HEK293 (cell line): ENCODE results near the gene CLK2.

Experiments
- BCL11A ChIP-seq: fragments of 450-650 bp; formaldehyde crosslinking; IDR thresholded peaks from 2 replicates; pipeline ENCODE4 v1.5.1; 2016; ENCODE audit warnings: low read depth, missing biosample characterization, missing genetic modification characterization
- BCL11B ChIP-seq: fragments of 450-650 bp; formaldehyde crosslinking; IDR thresholded peaks from 2 replicates; pipeline ENCODE4 v1.5.1; 2016; ENCODE audit warnings: low read depth, missing biosample characterization, missing genetic modification characterization
- FEZF1 ChIP-seq: fragments of 450-650 bp; formaldehyde crosslinking; IDR thresholded peaks from 2 replicates; pipeline ENCODE4 v1.5.1; 2016; ENCODE audit warnings: missing biosample characterization, missing genetic modification characterization
- GLIS2 ChIP-seq: fragments of 450-650 bp; formaldehyde crosslinking; IDR thresholded peaks from 2 replicates; pipeline ENCODE4 v1.5.1; 2016; ENCODE audit warnings: missing biosample characterization, missing genetic modification characterization
- KLF1 ChIP-seq: fragments of 450-650 bp; formaldehyde crosslinking; IDR thresholded peaks from 2 replicates; pipeline ENCODE4 v1.5.1; 2016; ENCODE audit warnings: missing biosample characterization, missing genetic modification characterization
- KLF10 ChIP-seq: fragments of 450-650 bp; IDR thresholded peaks from 2 replicates; pipeline ENCODE4 v1.5.1; 2018; ENCODE audit warnings: missing biosample characterization, mild to moderate bottlenecking, missing genetic modification characterization
- KLF9 ChIP-seq: fragments of 450-650 bp; formaldehyde crosslinking; IDR thresholded peaks from 2 replicates; pipeline ENCODE4 v1.5.1; 2016; ENCODE audit warnings: missing biosample characterization, missing genetic modification characterization, low read depth
- MEIS1 ChIP-seq: sonication (generic); formaldehyde crosslinking; IDR thresholded peaks from 2 replicates; pipeline ENCODE4 v1.8.1; 2022; ENCODE audit warnings: missing genetic modification reagents, mild to moderate bottlenecking, borderline replicate concordance
- SCRT2 ChIP-seq: fragments of 450-650 bp; formaldehyde crosslinking; IDR thresholded peaks from 2 replicates; pipeline ENCODE4 v1.5.1; 2016; ENCODE audit warnings: missing biosample characterization, missing genetic modification characterization
- SETDB1 ChIP-seq: IDR thresholded peaks from one replicate; pipeline ENCODE4 v1.6.1; 2017; ENCODE audit warnings: mild to moderate bottlenecking, low read length, moderate library complexity, mixed read lengths; ENCODE audit not compliant: insufficient read length
- WT1 ChIP-seq: fragments of 450-650 bp; formaldehyde crosslinking; IDR thresholded peaks from 2 replicates; pipeline ENCODE4 v1.5.1; 2016; ENCODE audit warnings: missing biosample characterization, missing genetic modification characterization
- ZBTB8A ChIP-seq: fragments of 450-650 bp; formaldehyde crosslinking; IDR thresholded peaks from 2 replicates; pipeline ENCODE4 v1.5.1; 2016; ENCODE audit warnings: missing biosample characterization, missing genetic modification characterization
- ZIC2 ChIP-seq: fragments of 450-650 bp; formaldehyde crosslinking; IDR thresholded peaks from 2 replicates; pipeline ENCODE4 v1.5.1; 2016; ENCODE audit warnings: missing biosample characterization, missing genetic modification characterization
- ZNF132 ChIP-seq: fragments of 450-650 bp; formaldehyde crosslinking; IDR thresholded peaks from 2 replicates; pipeline ENCODE4 v1.5.1; 2017; ENCODE audit warnings: missing biosample characterization, missing genetic modification characterization, borderline replicate concordance
- ZNF169 ChIP-seq: fragments of 450-650 bp; formaldehyde crosslinking; IDR thresholded peaks from 2 replicates; pipeline ENCODE4 v1.5.1; 2016; ENCODE audit warnings: missing biosample characterization, missing genetic modification characterization
- ZNF214 ChIP-seq: fragments of 450-650 bp; formaldehyde crosslinking; IDR thresholded peaks from 2 replicates; pipeline ENCODE4 v1.5.1; 2017; ENCODE audit warnings: missing biosample characterization, mild to moderate bottlenecking, missing genetic modification characterization, borderline replicate concordance
- ZNF239 ChIP-seq: fragments of 450-650 bp; formaldehyde crosslinking; IDR thresholded peaks from 2 replicates; pipeline ENCODE4 v1.5.1; 2016; ENCODE audit warnings: missing biosample characterization, missing genetic modification characterization
- ZNF24 ChIP-seq: fragments of 450-650 bp; formaldehyde crosslinking; IDR thresholded peaks from 2 replicates; pipeline ENCODE4 v1.5.1; 2016; ENCODE audit warnings: missing biosample characterization, missing genetic modification characterization
- ZNF354C ChIP-seq: fragments of 450-650 bp; formaldehyde crosslinking; IDR thresholded peaks from 2 replicates; pipeline ENCODE4 v1.5.1; 2016; ENCODE audit warnings: missing biosample characterization, missing genetic modification characterization, low read depth, borderline replicate concordance
- ZNF530 ChIP-seq: fragments of 450-650 bp; formaldehyde crosslinking; IDR thresholded peaks from 2 replicates; pipeline ENCODE4 v1.5.1; 2016; ENCODE audit warnings: low read depth, missing biosample characterization, missing genetic modification characterization
- ZNF561 ChIP-seq: fragments of 450-650 bp; IDR thresholded peaks from 2 replicates; pipeline ENCODE4 v1.5.1; 2018; ENCODE audit warnings: missing biosample characterization, missing genetic modification characterization, borderline replicate concordance
- ZNF654 ChIP-seq: fragments of 450-650 bp; formaldehyde crosslinking; IDR thresholded peaks from 2 replicates; pipeline ENCODE4 v1.5.1; 2016; ENCODE audit warnings: low read depth, missing biosample characterization, missing genetic modification characterization
- ZNF670 ChIP-seq: fragments of 450-650 bp; formaldehyde crosslinking; IDR thresholded peaks from 2 replicates; pipeline ENCODE4 v1.5.1; 2016; ENCODE audit warnings: missing biosample characterization, missing genetic modification characterization, low read depth
- ZNF707 ChIP-seq: fragments of 450-650 bp; formaldehyde crosslinking; IDR thresholded peaks from 2 replicates; pipeline ENCODE4 v1.5.1; 2016; ENCODE audit warnings: missing biosample characterization, missing genetic modification characterization
- ZNF843 ChIP-seq: fragments of 450-650 bp; formaldehyde crosslinking; IDR thresholded peaks from 2 replicates; pipeline ENCODE4 v1.5.1; 2016; ENCODE audit warnings: missing biosample characterization, missing genetic modification characterization
- ZSCAN30 ChIP-seq: fragments of 450-650 bp; IDR thresholded peaks from 2 replicates; pipeline ENCODE4 v1.5.1; 2018; ENCODE audit warnings: missing biosample characterization, mild to moderate bottlenecking, missing genetic modification characterization, moderate library complexity
- ZXDB ChIP-seq: fragments of 450-650 bp; formaldehyde crosslinking; IDR thresholded peaks from 2 replicates; pipeline ENCODE4 v1.5.1; 2016; ENCODE audit warnings: missing biosample characterization, missing genetic modification characterization
- TF ChIP-seq, protein P1 (sequence below): fragments of 450-650 bp; formaldehyde crosslinking; IDR thresholded peaks from 2 replicates; pipeline ENCODE4 v1.5.1; 2016; ENCODE audit warnings: missing biosample characterization, missing genetic modification characterization
- TF ChIP-seq, protein P2 (sequence below): fragments of 450-650 bp; formaldehyde crosslinking; optimal IDR thresholded peaks from 2 replicates; pipeline ENCODE3; 2016; ENCODE audit warnings: missing biosample characterization, mild to moderate bottlenecking, missing genetic modification characterization
- TF ChIP-seq, protein P3 (sequence below): fragments of 450-650 bp; formaldehyde crosslinking; IDR thresholded peaks from 2 replicates; pipeline ENCODE4 v1.5.0; 2017; ENCODE audit warnings: missing biosample characterization, missing genetic modification characterization, borderline replicate concordance
- TF ChIP-seq, protein P4 (sequence below): fragments of 450-650 bp; formaldehyde crosslinking; IDR thresholded peaks from 2 replicates; pipeline ENCODE4 v1.5.1; 2017; ENCODE audit warnings: missing biosample characterization, mild to moderate bottlenecking, missing genetic modification characterization, moderate library complexity
- TF ChIP-seq, protein P5 (sequence below): fragments of 450-650 bp; formaldehyde crosslinking; IDR thresholded peaks from 2 replicates; pipeline ENCODE4 v1.5.1; 2017; ENCODE audit warnings: missing biosample characterization, missing genetic modification characterization

The CLK2 gene

DNA sequence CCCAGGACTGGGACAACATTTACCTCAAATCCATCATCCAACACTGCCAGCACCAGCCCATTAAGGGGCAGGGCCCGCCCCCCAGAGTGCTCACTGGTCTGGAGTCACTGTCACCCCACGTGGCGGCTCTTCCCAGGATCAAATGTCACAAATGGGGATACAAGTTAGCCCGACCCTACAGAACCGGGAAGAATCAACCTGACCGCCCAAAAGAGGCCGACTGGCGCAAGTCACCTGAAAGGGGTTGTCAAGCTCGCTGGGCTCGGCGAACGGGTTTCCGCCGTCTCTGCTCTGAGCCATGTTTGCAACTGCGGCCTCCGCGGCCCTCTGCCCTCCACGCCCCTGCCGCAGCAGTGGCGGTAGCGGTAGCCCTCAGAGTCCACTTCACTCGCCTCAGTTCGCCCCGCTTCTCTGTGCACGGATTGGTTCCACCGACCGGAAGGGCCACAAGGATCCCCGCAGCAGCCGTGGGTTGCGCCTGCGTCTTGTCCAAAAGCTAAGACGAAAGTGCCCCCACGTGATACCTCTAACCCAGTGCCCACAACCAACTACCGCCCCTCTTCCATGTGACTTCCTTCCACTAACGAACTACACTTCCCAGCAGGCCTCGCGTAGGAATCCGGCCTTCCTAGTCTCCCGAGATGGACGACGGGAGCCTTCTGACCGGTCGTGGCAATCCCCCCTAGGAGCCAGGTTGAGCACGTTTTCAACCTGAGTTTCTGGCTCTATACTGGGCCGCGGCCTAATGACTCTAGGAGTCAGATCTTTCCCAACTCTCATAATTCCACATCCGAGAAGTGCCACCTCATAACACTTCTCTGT, 11.2 kb downstream of the CLK2 start, which contains the start of gene SCAMP3 (continued):
- TF ChIP-seq KLF10 (peak; percentile 48; the same call in 1 of the 2 replicates), SETDB1 (no peak), ZNF707 (tag by site-specific recombination) (no peak), ZNF843 (tag by site-specific recombination) (peak; percentile 53; the same call in 1 of the 2 replicates), ZNF169 (no peak), ZNF24 (peak; percentile 65; the same call in 1 of the 2 replicates), ZSCAN30 (peak; percentile 81), KLF9 (tag by site-specific recombination) (peak; percentile 50), GLIS2 (tag by site-specific recombination) (peak; percentile 62), ZNF561 (tag by site-specific recombination) (no peak), WT1 (tag by site-specific recombination) (no peak), MEIS1 (no peak), SCRT2 (no peak), ZXDB (tag by site-specific recombination) (peak; percentile 92), ZNF670 (tag by site-specific recombination) (no peak), ZNF530 (tag by site-specific recombination) (no peak), ZNF132 (tag by site-specific recombination) (no peak), FEZF1 (tag by site-specific recombination) (no peak), ZNF239 (no peak), ZNF654 (tag by site-specific recombination) (no peak), KLF1 (tag by site-specific recombination) (peak; percentile 60), ZIC2 (no peak), ZNF214 (tag by site-specific recombination) (no peak), ZNF354C (tag by site-specific recombination) (no peak), BCL11A (tag by site-specific recombination) (no peak), ZBTB8A (tag by site-specific recombination) (peak; percentile 78), BCL11B (peak; percentile 56; the same call in 1 of the 2 replicates)
- TF ChIP-seq, protein P1, sequence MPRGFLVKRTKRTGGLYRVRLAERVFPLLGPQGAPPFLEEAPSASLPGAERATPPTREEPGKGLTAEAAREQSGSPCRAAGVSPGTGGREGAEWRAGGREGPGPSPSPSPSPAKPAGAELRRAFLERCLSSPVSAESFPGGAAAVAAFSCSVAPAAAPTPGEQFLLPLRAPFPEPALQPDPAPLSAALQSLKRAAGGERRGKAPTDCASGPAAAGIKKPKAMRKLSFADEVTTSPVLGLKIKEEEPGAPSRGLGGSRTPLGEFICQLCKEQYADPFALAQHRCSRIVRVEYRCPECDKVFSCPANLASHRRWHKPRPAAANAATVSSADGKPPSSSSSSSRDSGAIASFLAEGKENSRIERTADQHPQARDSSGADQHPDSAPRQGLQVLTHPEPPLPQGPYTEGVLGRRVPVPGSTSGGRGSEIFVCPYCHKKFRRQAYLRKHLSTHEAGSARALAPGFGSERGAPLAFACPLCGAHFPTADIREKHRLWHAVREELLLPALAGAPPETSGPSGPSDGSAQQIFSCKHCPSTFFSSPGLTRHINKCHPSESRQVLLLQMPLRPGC (tag by site-specific recombination) = no peak; the same call in 1 of the 2 replicates
- TF ChIP-seq, protein P2, sequence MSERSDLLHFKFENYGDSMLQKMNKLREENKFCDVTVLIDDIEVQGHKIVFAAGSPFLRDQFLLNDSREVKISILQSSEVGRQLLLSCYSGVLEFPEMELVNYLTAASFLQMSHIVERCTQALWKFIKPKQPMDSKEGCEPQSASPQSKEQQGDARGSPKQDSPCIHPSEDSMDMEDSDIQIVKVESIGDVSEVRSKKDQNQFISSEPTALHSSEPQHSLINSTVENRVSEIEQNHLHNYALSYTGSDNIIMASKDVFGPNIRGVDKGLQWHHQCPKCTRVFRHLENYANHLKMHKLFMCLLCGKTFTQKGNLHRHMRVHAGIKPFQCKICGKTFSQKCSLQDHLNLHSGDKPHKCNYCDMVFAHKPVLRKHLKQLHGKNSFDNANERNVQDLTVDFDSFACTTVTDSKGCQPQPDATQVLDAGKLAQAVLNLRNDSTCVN (tag by site-specific recombination) = peak; percentile 26
- TF ChIP-seq, protein P3, sequence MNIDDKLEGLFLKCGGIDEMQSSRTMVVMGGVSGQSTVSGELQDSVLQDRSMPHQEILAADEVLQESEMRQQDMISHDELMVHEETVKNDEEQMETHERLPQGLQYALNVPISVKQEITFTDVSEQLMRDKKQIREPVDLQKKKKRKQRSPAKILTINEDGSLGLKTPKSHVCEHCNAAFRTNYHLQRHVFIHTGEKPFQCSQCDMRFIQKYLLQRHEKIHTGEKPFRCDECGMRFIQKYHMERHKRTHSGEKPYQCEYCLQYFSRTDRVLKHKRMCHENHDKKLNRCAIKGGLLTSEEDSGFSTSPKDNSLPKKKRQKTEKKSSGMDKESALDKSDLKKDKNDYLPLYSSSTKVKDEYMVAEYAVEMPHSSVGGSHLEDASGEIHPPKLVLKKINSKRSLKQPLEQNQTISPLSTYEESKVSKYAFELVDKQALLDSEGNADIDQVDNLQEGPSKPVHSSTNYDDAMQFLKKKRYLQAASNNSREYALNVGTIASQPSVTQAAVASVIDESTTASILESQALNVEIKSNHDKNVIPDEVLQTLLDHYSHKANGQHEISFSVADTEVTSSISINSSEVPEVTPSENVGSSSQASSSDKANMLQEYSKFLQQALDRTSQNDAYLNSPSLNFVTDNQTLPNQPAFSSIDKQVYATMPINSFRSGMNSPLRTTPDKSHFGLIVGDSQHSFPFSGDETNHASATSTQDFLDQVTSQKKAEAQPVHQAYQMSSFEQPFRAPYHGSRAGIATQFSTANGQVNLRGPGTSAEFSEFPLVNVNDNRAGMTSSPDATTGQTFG (tag by site-specific recombination) = no peak
- TF ChIP-seq, protein P4, sequence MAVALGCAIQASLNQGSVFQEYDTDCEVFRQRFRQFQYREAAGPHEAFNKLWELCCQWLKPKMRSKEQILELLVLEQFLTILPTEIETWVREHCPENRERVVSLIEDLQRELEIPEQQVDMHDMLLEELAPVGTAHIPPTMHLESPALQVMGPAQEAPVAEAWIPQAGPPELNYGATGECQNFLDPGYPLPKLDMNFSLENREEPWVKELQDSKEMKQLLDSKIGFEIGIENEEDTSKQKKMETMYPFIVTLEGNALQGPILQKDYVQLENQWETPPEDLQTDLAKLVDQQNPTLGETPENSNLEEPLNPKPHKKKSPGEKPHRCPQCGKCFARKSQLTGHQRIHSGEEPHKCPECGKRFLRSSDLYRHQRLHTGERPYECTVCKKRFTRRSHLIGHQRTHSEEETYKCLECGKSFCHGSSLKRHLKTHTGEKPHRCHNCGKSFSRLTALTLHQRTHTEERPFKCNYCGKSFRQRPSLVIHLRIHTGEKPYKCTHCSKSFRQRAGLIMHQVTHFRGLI = 0 out of 2 replicates have a peak, but pooled peaks have one; percentile 45
- TF ChIP-seq, protein P5, sequence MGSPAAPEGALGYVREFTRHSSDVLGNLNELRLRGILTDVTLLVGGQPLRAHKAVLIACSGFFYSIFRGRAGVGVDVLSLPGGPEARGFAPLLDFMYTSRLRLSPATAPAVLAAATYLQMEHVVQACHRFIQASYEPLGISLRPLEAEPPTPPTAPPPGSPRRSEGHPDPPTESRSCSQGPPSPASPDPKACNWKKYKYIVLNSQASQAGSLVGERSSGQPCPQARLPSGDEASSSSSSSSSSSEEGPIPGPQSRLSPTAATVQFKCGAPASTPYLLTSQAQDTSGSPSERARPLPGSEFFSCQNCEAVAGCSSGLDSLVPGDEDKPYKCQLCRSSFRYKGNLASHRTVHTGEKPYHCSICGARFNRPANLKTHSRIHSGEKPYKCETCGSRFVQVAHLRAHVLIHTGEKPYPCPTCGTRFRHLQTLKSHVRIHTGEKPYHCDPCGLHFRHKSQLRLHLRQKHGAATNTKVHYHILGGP (tag by site-specific recombination) = no peak
